Measurements from ENCODE around the gene AK1. TPM values are rescaled to one million over a fixed set of nuclear protein-coding genes. Genes with fewer than 3 reads are reported as not detected.
A peak's percentile ranks its signal among the peaks of the same experiment; 100 is the strongest.

The AK1 gene
- total and polyA plus RNA-seq, 9 of the 15 experiments (the other 6 are each of a cell fraction or from before 2014, with no cell fraction given): 10.1 to 71.8 (median 39.0) TPM

DNA sequence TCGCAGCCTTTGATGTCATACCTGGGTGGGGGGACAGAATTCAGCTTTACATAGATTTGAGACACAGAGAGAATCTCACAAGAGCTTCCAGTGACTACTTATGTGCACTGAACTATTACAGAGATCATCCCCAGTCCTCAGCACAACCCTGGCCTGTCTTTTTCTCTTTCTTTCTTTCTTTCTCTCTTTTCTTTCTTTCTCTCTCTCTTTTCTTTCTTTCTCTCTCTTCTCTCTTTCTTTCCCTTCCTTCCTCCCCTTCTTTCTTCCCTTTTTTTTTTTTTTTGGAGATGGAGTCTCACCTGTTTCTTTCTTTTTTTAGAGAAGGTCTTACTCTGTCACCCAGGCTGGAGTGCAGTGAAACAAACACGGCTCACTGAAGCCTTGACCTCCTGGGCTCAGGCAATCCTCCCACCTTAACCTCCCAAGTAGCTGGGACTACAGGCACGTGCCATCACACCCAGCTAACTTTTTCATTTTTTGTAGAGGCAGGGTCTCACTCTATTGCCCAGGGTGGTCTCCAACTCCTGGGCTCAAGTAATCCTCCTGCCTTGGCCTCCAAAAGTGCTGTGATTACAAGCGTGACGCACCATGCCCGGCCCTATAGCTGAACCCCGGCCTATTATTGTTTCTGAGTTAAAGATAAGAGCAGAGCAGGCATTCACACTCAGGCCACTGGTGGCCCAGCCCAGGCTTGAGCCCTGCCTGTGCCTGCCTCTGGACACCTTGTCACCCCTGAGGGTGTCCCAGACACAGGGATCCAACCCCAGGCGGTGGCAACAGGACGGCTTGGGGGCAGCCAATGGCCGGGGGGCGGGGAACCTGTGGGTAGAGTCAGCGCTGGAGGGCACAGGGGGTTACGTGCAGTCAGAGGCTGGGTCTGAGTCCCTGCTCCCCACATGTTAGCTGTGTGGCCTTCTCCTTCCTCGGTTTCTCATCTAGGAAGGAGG lies 48.8 kb upstream of the AK1 start:
- H4K20me1 ChIP-seq (replicated peaks; ENCODE audit: control insufficient read depth, insufficient read depth, low read length): no peaks in the 10 kb centered on the region
- no TSS peak for BruUV-seq (replicated peaks)
- H3K4me1 ChIP-seq (replicated peaks in 1 of 2; ENCODE audit: control insufficient read depth in 2 of 2, insufficient read depth in 2 of 2, low read length in 2 of 2): peaks cover 31 to 61% of the 10 kb centered on the region in 2 experiments
- intact Hi-C loops (cut with micrococcal nuclease) (no loop called here), in situ Hi-C loops (cut with MboI) (loop anchor here (5.0 to 10.0 kb wide), 2 partner anchors 424 to 711 kb away; no protein-coding TSS in a partner anchor)
- FAIRE-seq (no peak), ATAC-seq (no peak), DNase-seq (ENCODE audit: extremely low read depth in 1 of 4, low spot score in 3 of 4) (peak in 1 of 4 experiments; percentile 37)
- H3K4me3 ChIP-seq: no peak overlapping the region; the same call in 1 of the 2 replicates
- H3K27me3 ChIP-seq (ENCODE audit: control insufficient read depth in 2 of 2, insufficient read depth in 2 of 2, low read length in 2 of 2): no peaks in the 10 kb centered on the region
- H2AFZ ChIP-seq (ENCODE audit: low read depth, low read length): peak overlapping the region; percentile 86
- H3K36me3 ChIP-seq (ENCODE audit: control insufficient read depth, insufficient read depth, low read length): no peaks in the 10 kb centered on the region
- POLR2A ChIA-PET: interaction anchor here (0.6 kb wide), 4 partner anchors 163 to 376 kb away, joined by 3 read pairs; no protein-coding TSS in a partner anchor
- no peak overlapping the region for H3K27ac ChIP-seq (ENCODE audit: extremely low read depth, low read depth, low read length)
- no peaks in the 10 kb centered on the region for H3K79me2 ChIP-seq (ENCODE audit: control insufficient read depth, insufficient read depth, low read length)
- H3K9ac ChIP-seq (ENCODE audit: insufficient read depth in 1 of 2, low read depth in 2 of 2, low read length in 2 of 2): peak overlapping the region; percentile 6 to 80; a peak in 2 of 4 replicates
- H3K9me3 ChIP-seq (replicated peaks; ENCODE audit: control insufficient read depth, insufficient read depth, low read depth, low read length): no peaks in the 10 kb centered on the region
- CTCF ChIA-PET (ENCODE audit: low intra/inter-chr PET ratio): no interaction called here
- no peaks in the 10 kb centered on the region for H3K9me1 ChIP-seq (ENCODE audit: control insufficient read depth, insufficient read depth, low read length)
- peak overlapping the region; percentile 76 for H3K4me2 ChIP-seq (ENCODE audit: insufficient read depth, low read length)
- WGBS (ENCODE audit: insufficient coverage, low coverage, missing lambda C conversion rate): 57% methylated on average over 13 of the region's 14 CpGs
- no peak for TF ChIP-seq RAD51 (IDR thresholded peaks at IDR 0.05; ENCODE audit: borderline replicate concordance, low read depth)
- TF ChIP-seq CBX2 (IDR thresholded peaks at IDR 0.05; ENCODE audit: insufficient read depth, low read length, poor library complexity, severe bottlenecking): no peak
- TF ChIP-seq ZC3H8 (IDR thresholded peaks at IDR 0.05): no peak
- 0 out of 2 replicates have a peak, but pooled peaks have one; percentile 23 for TF ChIP-seq ZNF12 (CRISPR knock-in tag; IDR thresholded peaks at IDR 0.05)
- TF ChIP-seq, protein P1, sequence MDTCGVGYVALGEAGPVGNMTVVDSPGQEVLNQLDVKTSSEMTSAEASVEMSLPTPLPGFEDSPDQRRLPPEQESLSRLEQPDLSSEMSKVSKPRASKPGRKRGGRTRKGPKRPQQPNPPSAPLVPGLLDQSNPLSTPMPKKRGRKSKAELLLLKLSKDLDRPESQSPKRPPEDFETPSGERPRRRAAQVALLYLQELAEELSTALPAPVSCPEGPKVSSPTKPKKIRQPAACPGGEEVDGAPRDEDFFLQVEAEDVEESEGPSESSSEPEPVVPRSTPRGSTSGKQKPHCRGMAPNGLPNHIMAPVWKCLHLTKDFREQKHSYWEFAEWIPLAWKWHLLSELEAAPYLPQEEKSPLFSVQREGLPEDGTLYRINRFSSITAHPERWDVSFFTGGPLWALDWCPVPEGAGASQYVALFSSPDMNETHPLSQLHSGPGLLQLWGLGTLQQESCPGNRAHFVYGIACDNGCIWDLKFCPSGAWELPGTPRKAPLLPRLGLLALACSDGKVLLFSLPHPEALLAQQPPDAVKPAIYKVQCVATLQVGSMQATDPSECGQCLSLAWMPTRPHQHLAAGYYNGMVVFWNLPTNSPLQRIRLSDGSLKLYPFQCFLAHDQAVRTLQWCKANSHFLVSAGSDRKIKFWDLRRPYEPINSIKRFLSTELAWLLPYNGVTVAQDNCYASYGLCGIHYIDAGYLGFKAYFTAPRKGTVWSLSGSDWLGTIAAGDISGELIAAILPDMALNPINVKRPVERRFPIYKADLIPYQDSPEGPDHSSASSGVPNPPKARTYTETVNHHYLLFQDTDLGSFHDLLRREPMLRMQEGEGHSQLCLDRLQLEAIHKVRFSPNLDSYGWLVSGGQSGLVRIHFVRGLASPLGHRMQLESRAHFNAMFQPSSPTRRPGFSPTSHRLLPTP (IDR thresholded peaks at IDR 0.05; ENCODE audit: borderline replicate concordance, extremely low read depth, insufficient read length): no peak
- no peak for TF ChIP-seq GTF2E2 (tag; IDR thresholded peaks at IDR 0.05)
- TF ChIP-seq BHLHE40 (IDR thresholded peaks at IDR 0.05; ENCODE audit: low read length): 0 out of 2 replicates have a peak, but pooled peaks have one; percentile 20
- no peak for TF ChIP-seq BDP1 (IDR thresholded peaks at IDR 0.05; ENCODE audit: insufficient read depth, insufficient read length)
- peak; percentile 51 for TF ChIP-seq ZNF121 (CRISPR knock-in tag; conservative IDR thresholded peaks at IDR 0.05)
